Panc1 (cell line): ENCODE results near the gene SPIRE1. TPM values are rescaled to one million over a fixed set of nuclear protein-coding genes. Genes with fewer than 3 reads are reported as not detected.

Experiments used
- ATAC-seq: fragments of 200-7000 bp; cut with Tn5 transposase; 2 replicates; pipeline ENCODE4 v1.9.1; 2020; ENCODE audit warnings: mild to moderate bottlenecking, moderate library complexity
- BruUV-seq: library from RNA; stranded (reverse); fragments of 400-500 nt; replicated peaks from 2 replicates; lab custom pipeline; 2021; lab: Mats Ljungman, UMichigan
- CTCF ChIA-PET: fragments of 300-600 bp; sonication (Branson Sonifier 250); formaldehyde crosslinking; loops from one replicate; lab custom pipeline; 2022; ENCODE audit warnings: antibody characterized with exemption; lab: Charles Lee
- POLR2A ChIA-PET: fragments of 300-600 bp; sonication (Branson Sonifier 250); formaldehyde crosslinking; loops from one replicate; lab custom pipeline; 2022; ENCODE audit warnings: antibody characterized with exemption; lab: Charles Lee
- DNase-seq: peaks from one replicate; pipeline ENCODE4 v3.0.0-alpha.2; 2010; ENCODE audit warnings: low read depth, low spot score
- H3K27ac ChIP-seq: 2 replicates; pipeline ENCODE4 v1.5.1; 2011; ENCODE audit warnings: mild to moderate bottlenecking, low read length, inconsistent platforms
- H3K27me3 ChIP-seq: fragments of 200-500 bp; sonication (Bioruptor generic); 2 replicates; pipeline ENCODE4 v1.6.0; 2014; ENCODE audit warnings: low read length, inconsistent platforms; ENCODE audit not compliant: control insufficient read depth, insufficient read depth
- H3K36me3 ChIP-seq: fragments of 200-500 bp; sonication (Bioruptor generic); 2 replicates; pipeline ENCODE4 v1.5.1; 2014; ENCODE audit warnings: inconsistent platforms, mild to moderate bottlenecking, low read length, moderate library complexity; ENCODE audit not compliant: control insufficient read depth, insufficient read depth
- H3K4me1 ChIP-seq: 2 replicates; pipeline ENCODE4 v1.5.1; 2011; ENCODE audit warnings: inconsistent platforms, mild to moderate bottlenecking, low read length, moderate library complexity; ENCODE audit not compliant: control insufficient read depth, insufficient read depth
- H3K4me3 ChIP-seq, 2 experiments: 2 replicates each; pipeline ENCODE4 v1.5.1; 2011 to 2012; ENCODE audit warnings: low read depth in 2 of 2, low read length in 2 of 2, mild to moderate bottlenecking in 2 of 2, inconsistent platforms in 1 of 2, moderate library complexity in 1 of 2
- H3K9me3 ChIP-seq: fragments of 200-500 bp; sonication (Bioruptor generic); 2 replicates; pipeline ENCODE4 v1.5.1; 2014; ENCODE audit warnings: low read depth, mild to moderate bottlenecking, inconsistent platforms, low read length, moderate library complexity; ENCODE audit not compliant: control insufficient read depth, insufficient read depth
- POLR2AphosphoS5 ChIP-seq: IDR thresholded peaks from 2 replicates; pipeline ENCODE4 v1.6.1; 2012; ENCODE audit warnings: mild to moderate bottlenecking, low read depth, low read length, moderate library complexity
- REST ChIP-seq, 2 experiments: IDR thresholded peaks; 2 replicates each; pipeline ENCODE4 v1.6.1; 2011 to 2012; ENCODE audit warnings: low read depth in 2 of 2, control low read depth in 1 of 2, low read length in 1 of 2, mild to moderate bottlenecking in 1 of 2, moderate library complexity in 1 of 2; ENCODE audit not compliant: insufficient read depth in 1 of 2
- SIN3A ChIP-seq: IDR thresholded peaks from 2 replicates; pipeline ENCODE4 v1.6.1; 2012; ENCODE audit warnings: low read depth, mild to moderate bottlenecking, low read length, moderate library complexity, borderline replicate concordance; ENCODE audit not compliant: insufficient read depth
- TCF7L2 ChIP-seq: IDR thresholded peaks from 2 replicates; pipeline ENCODE4 v1.6.1; 2011; ENCODE audit warnings: mild to moderate bottlenecking, low read depth, low read length, inconsistent platforms
- in situ Hi-C: cut with HindIII; loops from 2 replicates; pipeline ENCODE4 v1.10.0; 2016; ENCODE audit warnings: low sequenced_read_pairs, low pct_unique_long_range_greater_than_20kb
- intact Hi-C: fragments of 100-400 bp; cut with micrococcal nuclease; formaldehyde crosslinking; loops from one replicate; pipeline ENCODE4 v1.10.0; 2022; ENCODE audit not compliant: unreplicated experiment
- total RNA-seq: library from RNA; stranded (reverse); gene quantifications from one replicate; pipeline ENCODE4 v1.2.1, GENCODE V29; 2021; ENCODE audit not compliant: unreplicated experiment
- TF ChIP-seq, protein P1 (sequence below): fragments of 450-650 bp; IDR thresholded peaks from 2 replicates; pipeline ENCODE4 v1.5.1; 2017; ENCODE audit warnings: mild to moderate bottlenecking

SPIRE1 gene
- total RNA-seq, 1 experiment from 2014 or later: 45.5 TPM

DNA sequence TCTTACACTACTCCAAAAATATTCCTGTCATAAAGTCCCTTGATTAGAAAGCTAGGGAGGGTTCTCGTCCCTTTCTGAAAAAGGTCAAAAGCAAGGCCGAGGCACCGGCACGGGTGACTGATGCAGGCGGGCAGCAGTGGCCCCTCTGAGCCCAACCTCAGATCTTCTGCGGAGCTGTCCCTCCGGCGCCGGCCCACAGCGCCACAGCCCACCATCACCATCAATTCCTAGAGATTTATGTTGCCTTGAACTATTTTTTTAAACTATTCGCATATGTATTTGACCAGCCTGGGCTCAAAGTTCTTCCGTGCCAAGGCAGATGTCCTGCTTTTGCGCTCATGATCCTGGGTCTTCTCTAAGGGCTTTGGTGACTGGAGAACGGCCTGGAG lies 223.4 kb downstream of the SPIRE1 start:
- no peaks in the 10 kb centered on the region for H3K9me3 ChIP-seq
- no peak overlapping the region for H3K4me3 ChIP-seq
- ChIA-PET CTCF (no interaction called here), POLR2A (no interaction called here)
- DNase-seq: no peak
- TF ChIP-seq TCF7L2 (no peak), REST (IDR thresholded peaks at IDR 0.05; ENCODE audit: insufficient read depth in 1 of 2, low read depth in 2 of 2, low read length in 1 of 2) (no peak), SIN3A (no peak), POLR2AphosphoS5 (no peak)
- TF ChIP-seq, protein P1, sequence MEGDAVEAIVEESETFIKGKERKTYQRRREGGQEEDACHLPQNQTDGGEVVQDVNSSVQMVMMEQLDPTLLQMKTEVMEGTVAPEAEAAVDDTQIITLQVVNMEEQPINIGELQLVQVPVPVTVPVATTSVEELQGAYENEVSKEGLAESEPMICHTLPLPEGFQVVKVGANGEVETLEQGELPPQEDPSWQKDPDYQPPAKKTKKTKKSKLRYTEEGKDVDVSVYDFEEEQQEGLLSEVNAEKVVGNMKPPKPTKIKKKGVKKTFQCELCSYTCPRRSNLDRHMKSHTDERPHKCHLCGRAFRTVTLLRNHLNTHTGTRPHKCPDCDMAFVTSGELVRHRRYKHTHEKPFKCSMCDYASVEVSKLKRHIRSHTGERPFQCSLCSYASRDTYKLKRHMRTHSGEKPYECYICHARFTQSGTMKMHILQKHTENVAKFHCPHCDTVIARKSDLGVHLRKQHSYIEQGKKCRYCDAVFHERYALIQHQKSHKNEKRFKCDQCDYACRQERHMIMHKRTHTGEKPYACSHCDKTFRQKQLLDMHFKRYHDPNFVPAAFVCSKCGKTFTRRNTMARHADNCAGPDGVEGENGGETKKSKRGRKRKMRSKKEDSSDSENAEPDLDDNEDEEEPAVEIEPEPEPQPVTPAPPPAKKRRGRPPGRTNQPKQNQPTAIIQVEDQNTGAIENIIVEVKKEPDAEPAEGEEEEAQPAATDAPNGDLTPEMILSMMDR: no peak
- intact Hi-C loops: no loop called here
- no peaks in the 10 kb centered on the region for H3K36me3 ChIP-seq
- H3K4me1 ChIP-seq: no peaks in the 10 kb centered on the region
- ATAC-seq: no peak
- no peaks in the 10 kb centered on the region for H3K27me3 ChIP-seq
- no peak overlapping the region for H3K27ac ChIP-seq
- in situ Hi-C loops: no loop called here
- BruUV-seq: no TSS peak

- no peak for ATAC-seq
- no peaks in the 10 kb centered on the region for H3K27me3 ChIP-seq
- no TSS peak for BruUV-seq
These were observed 223.9 kb downstream of the SPIRE1 start for GRCh38 chr18:12433829-12434540.

More at GRCh38 chr18:12433829-12434540, 223.9 kb downstream of the SPIRE1 start:
- in situ Hi-C loops: no loop called here
- Histone ChIP-seq H3K4me1 (no peaks in the 10 kb centered on the region), H3K36me3 (no peaks in the 10 kb centered on the region), H3K9me3 (no peaks in the 10 kb centered on the region), H3K27ac (no peak overlapping the region), H3K4me3 (no peak overlapping the region)
- CTCF ChIA-PET: no interaction called here
- intact Hi-C loops: no loop called here
- TF ChIP-seq TCF7L2: no peak
- TF ChIP-seq REST (IDR thresholded peaks at IDR 0.05; ENCODE audit: insufficient read depth in 1 of 2, low read depth in 2 of 2, low read length in 1 of 2): no peak
- POLR2A ChIA-PET: no interaction called here
- no peak for DNase-seq
